ENCODE results near the gene TSACC.

DNA sequence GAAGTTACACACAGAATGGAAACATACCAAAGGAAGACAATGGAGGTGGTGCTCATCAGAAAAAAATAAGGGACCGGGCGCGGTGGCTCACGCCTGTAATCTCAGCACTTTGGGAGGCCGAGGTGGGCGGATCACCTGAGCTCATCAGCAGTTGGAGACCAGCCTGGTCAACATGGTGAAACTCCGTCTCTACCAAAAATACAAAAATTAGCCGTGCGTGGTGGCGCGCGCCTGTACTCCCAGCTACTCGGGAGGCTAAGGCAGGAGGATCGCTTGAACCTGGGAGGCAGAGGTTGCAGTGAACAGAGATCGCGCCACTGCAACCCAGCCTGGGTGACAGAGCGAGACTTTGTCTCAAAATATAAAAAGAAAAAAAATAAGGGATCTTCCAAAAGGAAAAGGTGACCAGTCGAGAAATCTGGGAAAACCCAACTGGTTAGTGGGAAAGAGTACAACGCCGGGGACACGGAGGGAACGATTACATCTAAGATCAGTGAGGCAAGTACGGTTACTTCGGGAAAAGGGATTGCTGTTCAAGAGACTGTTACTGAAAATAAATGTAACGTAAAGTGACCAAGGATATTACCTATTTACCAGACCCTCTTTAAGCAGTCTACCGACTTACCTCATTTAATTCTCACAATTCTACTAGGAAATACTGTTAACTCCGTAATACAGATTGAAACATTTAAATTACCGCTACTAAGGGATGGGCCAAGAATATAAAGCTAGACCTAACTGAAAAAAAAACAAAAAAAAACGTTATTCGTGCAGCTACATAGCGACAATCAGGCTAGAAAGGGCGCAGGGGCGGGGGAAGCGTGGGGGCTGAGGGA, 1.1 kb upstream of the TSACC start:
- TF ChIP-seq ASH2L (IDR thresholded peaks at IDR 0.05; ENCODE audit: borderline replicate concordance, low read depth) (no peak), ZNF274 (IDR thresholded peaks at IDR 0.05; ENCODE audit: insufficient read depth, insufficient read length) (no peak), FOXK2 (IDR thresholded peaks at IDR 0.05) (no peak), NR2C2 (IDR thresholded peaks at IDR 0.05; ENCODE audit: borderline replicate concordance, control insufficient read depth, insufficient read length, low read depth) (no peak)
- TF ChIP-seq, protein P1, sequence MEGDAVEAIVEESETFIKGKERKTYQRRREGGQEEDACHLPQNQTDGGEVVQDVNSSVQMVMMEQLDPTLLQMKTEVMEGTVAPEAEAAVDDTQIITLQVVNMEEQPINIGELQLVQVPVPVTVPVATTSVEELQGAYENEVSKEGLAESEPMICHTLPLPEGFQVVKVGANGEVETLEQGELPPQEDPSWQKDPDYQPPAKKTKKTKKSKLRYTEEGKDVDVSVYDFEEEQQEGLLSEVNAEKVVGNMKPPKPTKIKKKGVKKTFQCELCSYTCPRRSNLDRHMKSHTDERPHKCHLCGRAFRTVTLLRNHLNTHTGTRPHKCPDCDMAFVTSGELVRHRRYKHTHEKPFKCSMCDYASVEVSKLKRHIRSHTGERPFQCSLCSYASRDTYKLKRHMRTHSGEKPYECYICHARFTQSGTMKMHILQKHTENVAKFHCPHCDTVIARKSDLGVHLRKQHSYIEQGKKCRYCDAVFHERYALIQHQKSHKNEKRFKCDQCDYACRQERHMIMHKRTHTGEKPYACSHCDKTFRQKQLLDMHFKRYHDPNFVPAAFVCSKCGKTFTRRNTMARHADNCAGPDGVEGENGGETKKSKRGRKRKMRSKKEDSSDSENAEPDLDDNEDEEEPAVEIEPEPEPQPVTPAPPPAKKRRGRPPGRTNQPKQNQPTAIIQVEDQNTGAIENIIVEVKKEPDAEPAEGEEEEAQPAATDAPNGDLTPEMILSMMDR (IDR thresholded peaks at IDR 0.05 in 2 of 3, conservative IDR thresholded peaks at IDR 0.05 in 1 of 3; ENCODE audit: control insufficient read depth in 2 of 3, extremely low read depth in 1 of 3, insufficient read depth in 1 of 3, low read depth in 3 of 3, low read length in 3 of 3): no peak
- TF ChIP-seq, protein P2, sequence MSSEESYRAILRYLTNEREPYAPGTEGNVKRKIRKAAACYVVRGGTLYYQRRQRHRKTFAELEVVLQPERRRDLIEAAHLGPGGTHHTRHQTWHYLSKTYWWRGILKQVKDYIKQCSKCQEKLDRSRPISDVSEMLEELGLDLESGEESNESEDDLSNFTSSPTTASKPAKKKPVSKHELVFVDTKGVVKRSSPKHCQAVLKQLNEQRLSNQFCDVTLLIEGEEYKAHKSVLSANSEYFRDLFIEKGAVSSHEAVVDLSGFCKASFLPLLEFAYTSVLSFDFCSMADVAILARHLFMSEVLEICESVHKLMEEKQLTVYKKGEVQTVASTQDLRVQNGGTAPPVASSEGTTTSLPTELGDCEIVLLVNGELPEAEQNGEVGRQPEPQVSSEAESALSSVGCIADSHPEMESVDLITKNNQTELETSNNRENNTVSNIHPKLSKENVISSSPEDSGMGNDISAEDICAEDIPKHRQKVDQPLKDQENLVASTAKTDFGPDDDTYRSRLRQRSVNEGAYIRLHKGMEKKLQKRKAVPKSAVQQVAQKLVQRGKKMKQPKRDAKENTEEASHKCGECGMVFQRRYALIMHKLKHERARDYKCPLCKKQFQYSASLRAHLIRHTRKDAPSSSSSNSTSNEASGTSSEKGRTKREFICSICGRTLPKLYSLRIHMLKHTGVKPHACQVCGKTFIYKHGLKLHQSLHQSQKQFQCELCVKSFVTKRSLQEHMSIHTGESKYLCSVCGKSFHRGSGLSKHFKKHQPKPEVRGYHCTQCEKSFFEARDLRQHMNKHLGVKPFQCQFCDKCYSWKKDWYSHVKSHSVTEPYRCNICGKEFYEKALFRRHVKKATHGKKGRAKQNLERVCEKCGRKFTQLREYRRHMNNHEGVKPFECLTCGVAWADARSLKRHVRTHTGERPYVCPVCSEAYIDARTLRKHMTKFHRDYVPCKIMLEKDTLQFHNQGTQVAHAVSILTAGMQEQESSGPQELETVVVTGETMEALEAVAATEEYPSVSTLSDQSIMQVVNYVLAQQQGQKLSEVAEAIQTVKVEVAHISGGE (CRISPR knock-in tag; IDR thresholded peaks at IDR 0.05): no peak

Measured in GM12878 (cell line).